Stimulated activated CD8-positive, alpha-beta memory T cell treated with anti-CD3 and anti-CD28 coated beads, Interleukin-12 subunit alpha, Interleukin-12 subunit beta, amount 100 ng/mL, for 4 hours (primary cell): Measurements from ENCODE around the gene SULT1C2.

Experiments
- DNase-seq: peaks from one replicate; pipeline ENCODE4 v3.0.0-alpha.2; 2020; ENCODE audit warnings: low read depth

The SULT1C2 gene

DNA sequence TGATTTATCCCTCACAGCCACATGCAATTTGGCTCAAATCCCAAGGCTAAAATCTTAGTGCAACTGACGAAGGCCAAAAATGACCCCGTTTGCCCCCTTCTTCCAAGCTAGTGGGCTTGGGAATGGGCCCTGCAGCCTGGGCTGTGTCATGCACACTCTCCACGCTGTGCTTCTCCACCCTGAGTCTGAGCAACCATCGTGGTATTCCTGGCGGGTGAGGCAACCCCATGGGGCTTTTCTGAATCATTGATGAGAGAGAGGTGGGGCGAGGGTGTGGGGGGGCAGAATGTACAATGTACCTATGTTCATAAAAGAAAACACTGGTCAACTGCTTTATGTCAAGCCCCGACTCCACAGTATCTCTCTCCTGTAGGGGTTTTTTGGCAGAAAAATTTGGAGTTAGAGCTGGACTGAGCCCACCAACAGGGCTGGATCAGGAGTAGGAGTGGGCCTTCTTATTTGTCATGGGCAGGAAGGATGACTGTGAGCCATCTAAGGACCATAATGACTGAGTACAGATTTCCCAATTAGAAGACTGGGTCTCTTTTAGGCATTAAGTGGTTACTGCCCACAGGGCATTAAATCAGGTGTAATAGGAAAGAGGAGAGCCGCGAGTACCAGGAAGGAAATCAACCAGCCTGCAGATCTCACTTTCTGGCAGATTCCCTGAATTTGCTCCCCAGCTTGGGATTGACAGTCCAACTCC lies 8.9 kb downstream of the SULT1C2 start:
- no peak for DNase-seq

DNA sequence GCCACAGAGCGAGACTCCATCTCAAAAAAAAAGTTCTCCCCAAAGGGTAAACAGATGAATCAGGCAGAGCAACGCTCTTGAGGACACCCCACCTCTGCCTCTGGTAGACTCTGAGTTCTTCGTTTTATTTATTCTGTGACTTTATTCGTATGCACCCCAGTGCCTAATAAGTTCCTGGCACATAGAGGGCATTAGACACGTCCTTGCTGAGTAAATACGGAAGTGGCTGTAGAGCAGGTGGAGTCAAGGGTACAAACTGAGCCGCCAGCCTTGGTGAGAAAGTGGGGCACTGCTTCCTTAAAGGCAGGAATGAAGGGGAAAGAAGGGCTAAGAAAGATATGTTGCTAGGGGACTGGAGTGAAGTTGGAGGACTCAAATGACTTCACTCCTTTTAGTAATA lies 12.9 kb downstream of the SULT1C2 start:
- DNase-seq = no peak

DNA sequence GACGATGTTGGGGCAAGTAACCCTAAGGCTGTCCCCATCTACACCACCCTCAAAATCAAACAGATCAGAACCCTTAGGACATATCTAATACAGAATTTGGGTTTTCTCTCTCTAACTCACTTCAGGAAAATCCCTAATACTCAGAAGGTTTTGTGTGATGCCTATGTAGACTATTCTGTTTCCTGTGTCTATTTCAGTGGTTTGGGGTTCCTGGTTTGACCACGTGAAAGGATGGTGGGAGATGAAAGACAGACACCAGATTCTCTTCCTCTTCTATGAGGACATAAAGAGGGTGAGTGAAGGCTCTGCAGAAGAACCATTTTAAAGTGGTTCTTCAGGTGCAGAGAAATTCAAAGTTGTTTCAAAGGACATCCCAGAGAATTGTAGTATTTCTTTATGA lies 16.3 kb downstream of the SULT1C2 start:
- no peak for DNase-seq

DNA sequence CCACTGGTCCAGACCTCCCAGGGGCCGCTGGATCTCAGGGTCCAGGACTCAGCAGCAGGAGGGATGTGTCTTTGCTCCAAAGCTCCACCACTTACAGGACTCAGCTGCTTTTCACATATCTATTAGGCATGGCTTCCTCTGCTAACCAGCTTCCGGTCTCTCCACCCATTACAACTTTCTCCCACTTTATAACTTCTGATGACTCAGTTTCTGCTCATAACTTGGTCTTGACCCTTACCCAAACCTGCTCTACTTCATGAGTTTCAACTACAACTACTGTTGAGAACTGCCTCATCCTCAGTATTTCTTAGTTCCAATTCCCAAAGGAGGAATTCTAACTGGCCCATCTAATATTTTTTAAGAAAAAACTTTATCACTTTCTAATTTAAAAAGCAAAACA lies 17.2 kb downstream of the SULT1C2 start:
- DNase-seq = no peak

DNA sequence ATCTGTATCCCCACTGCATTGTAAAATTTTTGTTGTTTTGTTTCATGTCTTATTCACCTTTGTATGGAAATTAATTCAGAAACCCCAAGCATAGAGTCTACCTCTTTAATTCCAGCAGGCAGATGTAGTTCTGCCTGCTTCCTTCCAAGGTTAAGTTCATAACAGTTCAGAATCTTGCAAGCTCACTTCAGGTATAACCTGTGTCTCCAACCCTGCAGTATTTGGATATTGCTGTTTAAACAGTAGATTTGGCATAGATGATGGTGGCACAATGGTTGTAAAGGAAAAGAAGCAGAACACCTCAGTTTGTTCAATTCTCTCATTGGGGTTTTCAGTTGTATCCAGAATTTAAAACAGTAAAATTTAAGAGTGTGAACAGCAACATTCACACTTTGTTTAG lies 21.2 kb downstream of the SULT1C2 start:
- DNase-seq = no peak

DNA sequence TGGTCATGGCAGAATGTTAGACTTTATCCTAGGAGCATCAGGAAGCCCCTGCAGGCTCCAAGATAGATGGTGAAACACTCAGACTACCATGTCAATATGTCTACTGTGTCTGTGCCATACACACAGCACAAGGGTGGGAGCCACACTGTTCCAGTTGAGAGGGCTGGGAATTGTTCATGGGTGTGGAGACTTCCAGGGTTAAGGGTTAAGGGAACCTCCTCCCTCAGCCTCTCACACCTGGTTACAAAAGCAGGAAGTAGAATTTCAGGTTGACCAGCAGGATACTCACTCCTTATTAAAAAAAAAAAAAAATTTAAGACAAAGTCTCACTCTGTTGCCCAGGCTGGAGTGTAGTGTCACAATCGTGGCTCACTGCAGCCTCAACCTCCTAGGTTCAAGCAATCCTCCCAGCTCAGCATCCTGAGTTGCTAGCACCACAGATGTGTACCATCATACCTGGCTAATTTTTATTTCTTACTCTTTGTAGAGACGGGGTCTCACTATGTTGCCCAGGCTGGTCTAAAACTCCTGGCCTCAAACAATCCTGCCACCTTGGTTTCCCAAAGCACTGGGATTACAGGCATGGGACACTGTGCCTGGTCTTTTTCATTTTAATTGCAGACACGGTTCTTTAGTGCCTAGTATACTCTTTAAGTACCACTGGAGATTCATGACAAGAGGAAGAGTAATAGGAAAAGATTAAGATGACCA lies 26.0 kb downstream of the SULT1C2 start:
- DNase-seq = no peak

DNA sequence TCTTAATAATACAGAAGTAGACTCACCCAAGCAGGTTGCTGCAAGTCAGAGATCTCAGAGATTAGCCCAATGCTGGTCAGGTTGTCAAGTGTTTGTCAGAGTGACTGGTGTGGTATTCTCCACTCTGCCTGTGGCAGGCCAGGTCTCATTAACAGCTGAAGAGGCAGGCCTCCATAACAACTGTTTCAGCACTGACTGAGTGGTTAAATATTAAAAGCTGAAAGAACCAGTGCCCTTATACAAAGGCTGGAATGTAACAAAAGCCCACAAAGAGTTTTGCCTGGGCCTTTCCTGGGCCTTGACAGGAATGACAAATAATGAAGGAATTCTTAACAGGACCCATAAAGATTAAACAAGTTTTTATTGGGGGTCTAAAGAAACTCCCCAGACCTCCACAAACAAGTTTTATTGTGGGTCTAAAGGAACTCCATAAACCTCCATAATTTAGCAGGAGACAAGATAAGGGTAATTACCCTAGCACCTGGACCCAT lies 26.8 kb downstream of the SULT1C2 start:
- no peak for DNase-seq

DNA sequence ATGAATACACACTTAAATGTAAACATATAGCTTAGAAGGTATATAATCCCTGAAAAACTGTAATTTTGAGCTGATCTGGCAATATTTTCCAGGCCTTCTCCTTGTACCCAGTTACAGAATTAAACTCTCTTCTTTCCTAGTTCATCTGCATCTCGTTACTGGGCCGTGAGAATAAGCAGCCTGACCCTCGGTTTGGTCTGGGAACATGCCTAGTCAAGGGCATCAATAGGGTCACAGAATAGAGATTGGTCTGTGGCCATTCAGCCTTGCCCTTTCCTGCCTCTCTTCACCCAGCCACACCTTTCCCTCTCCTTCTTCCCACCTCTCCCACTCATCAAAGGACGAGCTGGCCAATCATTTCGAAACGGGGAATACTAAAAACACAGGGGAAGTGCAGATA lies 27.3 kb downstream of the SULT1C2 start:
- no peak for DNase-seq

DNA sequence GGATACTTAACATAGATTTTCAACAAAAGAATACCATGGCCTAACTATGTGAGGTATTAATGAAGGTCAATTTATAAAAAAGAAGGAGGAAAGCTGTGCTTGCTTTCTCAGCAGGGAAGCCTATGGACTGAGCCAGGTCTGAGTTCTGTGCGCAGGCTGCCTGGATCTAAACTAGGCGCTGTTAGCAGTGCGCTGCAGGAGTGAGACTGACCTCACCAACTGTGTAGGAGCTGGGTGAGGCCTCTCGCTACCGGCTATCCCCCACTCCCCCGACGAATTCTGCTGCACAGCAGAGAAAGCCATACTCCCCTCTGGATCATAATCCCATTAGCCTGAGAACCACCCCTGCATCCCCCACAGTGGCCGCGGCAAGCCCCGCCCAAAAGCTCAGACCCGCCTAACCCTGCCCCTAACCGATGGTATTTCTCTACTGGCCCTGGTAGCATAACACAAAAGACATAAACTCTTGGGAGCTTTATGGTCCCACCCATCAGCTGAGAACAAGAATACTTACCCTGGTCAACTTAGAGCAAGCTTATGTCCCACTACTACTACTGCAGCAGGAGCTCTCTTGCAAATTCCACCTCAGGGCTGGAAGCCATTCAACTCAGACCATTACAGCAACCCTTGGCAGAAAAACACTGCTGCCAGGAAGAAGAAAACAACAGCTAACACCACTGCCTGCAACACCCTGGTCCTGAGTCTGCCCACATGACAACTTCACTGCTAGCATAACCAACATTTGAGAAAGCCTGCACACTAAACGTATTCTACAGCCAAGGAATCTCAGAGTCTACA lies 28.0 kb downstream of the SULT1C2 start:
- no peak for DNase-seq

DNA sequence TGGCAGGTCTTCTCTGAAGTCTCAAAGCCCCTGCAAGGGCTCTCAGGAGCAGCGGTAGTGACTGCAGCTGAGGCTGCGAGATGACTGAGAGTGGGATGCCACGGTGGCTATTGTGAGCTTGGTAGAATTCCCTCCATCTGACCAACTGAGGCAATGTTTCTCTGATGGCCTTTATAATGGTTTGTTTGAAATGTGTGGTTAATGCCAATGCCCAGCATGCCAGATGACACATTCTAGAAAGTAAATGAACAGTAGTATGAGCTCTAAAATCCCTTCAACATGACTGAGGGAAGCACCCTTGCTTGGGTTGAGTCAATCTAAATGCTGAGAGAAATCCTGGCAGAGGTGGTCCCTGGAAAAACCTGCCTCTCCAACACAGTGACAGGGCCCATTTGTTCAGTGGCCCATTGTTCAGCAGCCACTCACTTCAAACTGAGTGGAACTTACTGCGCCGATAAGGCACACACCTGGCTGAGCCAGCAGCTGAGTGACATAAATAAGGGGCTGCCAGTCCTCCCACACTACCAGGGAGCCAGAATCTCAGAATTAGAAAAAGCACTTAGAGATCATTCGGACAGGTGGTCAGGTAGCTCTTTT lies 31.7 kb downstream of the SULT1C2 start:
- no peak for DNase-seq

DNA sequence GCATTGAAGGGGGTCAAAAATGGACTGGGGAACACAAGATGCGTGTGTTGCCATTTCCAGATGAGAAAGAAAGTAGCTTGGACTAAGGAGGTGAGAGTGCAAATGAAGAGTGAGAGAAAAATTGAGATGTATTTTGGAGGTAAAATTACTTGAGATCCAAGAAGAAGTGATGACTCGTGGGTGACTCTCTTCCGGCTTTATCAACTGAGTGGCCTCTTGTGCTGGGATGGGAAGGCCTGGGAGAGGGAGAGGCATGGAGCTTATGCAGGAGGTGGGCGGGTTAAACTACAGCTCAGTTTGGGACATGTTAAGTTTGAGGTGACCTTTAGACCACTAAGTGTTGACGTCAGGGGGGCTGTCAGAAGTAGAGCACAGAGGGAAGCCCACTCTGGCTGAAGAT lies 34.9 kb downstream of the SULT1C2 start:
- DNase-seq = no peak

DNA sequence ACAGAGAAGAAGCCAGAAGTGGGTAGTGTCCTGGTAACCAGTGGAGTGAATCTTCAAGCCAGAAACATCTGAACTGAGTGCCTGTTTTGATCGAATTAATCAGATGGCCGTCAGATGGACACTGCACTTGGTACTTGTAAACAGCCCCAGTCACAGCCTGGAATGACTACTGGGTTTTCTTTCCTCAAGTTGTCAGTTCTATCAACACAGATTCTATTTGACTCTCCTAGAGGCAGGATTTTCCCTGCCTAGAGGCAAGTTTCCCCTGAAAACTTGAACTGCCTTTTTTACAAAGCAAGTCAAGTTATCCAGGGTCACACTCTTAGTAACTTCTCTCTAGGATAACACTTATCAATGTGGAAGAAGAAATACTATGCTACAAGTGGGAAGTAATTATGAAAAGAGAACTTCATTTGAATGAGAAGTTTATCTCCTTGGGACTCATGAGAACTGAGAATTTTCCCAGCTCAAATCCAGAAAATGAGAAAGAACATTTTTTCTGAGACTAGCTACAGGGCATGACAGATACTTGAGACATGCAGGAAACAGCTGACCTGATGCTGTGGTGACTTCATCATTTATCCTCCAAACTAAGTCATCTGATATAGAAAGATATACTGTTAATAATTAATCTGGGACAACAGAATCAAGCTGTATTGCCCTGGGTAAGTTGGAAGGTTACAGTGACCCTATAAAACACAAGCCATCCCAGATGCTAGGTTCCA lies 36.0 kb downstream of the SULT1C2 start:
- DNase-seq = no peak

DNA sequence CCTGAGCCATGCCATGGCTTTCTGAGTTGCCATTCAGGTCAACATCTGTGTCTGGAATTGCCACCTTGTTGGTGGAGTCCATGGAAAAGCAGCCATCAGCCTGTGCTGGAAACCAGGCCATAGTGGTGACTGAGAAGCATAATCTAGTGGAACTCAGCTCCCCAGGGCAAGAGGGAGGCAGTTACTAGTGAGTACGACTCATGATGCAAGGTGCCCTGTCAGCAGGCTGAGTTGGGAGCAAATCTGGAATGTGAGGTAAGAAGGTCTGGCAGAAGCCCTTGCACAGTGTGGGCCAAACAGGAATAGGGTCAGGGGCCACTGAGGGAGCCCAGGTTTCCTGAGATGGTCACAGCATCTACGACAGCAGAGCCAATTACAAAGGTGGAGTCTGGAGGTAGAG lies 37.1 kb downstream of the SULT1C2 start:
- no peak for DNase-seq

DNA sequence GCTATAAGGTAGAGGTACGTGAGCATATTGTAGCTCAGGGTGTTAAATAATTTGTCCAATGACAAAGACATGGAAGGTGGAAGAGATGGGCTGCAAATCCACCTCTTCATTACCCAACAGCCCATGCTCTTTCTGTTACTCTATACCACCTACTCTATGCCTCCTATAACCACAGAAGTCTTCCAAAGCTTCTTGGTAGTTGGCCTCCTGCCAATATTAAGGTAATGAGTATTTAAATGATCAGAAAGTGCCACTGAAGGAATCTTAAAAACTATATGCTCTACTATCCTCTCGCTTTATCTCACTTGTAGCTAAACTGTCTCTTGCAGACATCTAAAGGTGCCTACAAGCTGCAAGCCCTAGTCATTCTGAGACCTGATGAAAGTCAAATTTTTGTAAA lies 41.1 kb downstream of the SULT1C2 start:
- DNase-seq = no peak

DNA sequence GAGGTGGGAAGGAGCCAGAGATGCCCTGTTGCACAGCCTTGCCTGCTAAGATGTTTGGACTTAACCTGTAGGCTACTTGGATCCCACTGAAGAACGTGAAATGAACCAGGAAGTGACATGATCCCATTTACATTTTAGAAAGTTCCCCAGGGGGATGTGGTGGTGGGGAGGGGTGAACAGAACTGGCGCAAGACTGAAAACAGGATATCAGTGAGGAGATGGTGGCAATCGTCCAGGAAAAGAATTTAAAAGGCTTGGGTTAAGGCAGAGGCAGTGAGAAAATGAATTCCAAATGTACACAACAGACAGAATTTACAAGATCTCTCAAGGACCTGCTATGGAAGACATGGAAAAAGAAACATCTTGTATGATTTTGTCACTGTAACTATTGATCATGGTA lies 42.3 kb downstream of the SULT1C2 start:
- DNase-seq = no peak

DNA sequence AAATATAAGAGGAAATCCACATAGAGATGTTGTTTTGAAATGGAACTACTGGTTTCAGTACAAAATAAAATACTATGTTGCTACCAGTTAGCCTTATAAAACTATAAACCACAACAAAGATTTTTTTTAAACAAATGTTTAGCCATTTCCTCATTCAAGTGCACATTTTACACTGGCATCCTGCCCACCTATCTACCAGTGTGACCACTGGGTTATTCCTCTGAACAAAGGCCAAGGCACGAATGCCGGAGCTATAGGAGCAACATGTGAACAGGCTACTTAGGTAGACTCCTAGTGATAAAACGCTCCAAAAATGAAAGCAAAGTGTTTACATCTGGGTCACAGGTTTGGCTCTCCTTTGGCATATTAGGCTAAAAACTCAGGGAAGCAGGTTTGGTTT lies 57.3 kb downstream of the SULT1C2 start:
- no peak for DNase-seq

DNA sequence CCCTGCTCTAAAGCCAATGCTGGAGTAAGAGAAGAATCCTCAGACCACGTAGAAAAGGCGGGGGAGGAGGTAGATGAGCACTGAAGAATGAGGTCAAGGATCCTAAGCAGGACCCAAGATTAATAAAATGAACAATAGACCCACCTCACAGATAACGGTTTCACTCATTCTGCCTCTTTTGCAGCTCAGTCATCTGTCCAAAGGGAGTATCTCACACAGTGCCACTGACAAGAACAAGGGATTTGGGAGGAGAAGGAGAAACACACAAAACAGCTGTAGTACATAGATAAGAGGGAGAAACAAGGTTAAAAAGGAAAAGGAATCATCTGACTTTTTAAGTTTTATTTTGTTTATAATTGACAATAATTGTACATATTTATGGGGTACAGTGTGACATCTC lies 58.1 kb downstream of the SULT1C2 start:
- no peak for DNase-seq

DNA sequence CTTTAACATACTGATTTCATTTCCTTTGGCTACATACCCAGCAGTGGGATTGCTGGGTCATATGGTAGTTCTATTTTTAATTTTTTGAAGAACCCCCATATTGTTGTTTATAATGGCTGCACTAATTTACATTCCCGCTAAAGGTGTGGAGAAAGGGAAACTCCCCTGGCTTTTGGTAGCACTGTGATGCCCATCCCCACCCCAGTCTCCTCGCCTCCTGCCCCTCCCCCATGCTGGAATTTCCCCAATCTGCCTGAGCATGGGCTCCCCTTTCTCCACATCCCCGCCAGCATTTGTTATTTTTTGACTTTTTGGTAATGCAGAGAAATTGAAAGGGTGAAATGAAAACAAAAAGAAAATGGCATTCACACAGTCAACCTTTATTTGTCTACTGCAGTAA lies 59.1 kb downstream of the SULT1C2 start:
- DNase-seq = no peak

DNA sequence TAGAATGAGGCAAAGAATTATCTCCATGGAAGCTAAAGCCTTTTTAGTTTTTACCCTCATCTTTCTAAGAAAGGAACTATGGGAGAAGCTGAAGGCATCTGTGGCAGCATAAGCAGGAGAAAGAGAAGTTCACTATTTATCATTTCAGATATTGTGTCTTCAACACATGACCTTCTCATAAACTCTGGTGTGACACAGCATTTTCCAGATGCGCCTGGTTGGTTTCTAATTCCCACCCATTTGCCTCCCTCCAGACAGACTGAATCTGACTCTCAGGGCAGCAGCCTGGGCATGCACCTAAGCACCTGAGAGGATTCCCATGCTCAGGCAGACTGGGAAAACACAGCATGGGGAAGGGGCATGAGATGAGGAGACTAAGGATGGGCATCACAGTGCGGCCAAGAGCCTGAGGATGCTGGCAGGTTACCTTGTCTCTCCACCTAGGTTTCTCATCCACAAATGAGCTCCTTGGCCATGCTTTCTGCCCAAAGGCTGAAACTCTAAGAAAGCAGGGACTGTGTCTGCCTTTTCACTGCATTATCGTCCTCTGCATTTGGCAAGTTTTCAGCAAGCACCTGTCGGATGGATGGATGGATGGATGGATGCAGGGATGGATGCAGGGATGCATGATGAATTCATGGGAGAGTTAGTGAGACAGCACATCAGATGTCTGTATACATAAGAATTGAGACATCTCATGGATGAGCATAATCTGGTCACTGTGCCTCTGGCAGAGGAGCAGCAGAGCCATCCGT lies 60.3 kb downstream of the SULT1C2 start:
- DNase-seq = no peak

DNA sequence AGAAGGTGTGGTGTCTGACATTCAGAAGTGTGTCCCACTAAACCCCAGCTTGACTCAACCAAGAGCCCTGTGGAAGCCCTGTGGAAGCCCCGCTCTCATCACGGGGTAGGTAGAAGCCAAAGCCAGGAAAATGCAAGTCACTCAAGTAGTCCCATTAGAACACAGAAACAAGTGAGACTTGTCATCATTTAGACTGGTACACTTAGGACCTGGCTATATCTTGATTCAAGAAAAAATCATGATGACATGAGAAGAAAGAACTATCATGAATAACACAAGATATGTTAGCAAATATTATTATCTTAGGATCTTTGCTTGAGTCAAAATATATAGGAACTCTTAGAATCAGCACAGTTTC lies 60.9 kb downstream of the SULT1C2 start:
- no peak for DNase-seq

DNA sequence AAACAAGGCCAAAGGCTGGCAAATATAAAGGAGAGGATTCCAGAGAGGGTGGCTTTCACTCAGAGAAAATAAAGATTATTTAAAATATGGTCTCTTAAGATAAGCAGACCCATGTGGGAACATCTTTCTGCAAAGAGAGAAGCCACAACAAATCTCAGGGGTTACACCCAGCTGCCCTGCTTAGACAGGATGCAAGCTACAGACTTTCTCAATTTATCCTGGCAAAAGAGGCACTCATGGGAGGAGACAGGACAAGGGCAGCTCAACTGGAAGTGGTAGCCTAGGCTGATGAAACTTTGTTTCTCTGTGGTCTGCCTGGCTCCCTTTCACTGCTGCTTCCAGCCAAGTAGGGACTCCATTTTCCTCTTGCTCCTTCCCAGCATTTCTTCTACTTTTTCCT lies 63.2 kb downstream of the SULT1C2 start:
- DNase-seq = no peak
